SK-N-SH treated with all-trans-retinoic acid at 6 μM for 48 hours (cell line): ENCODE results near the gene UCP2.

Experiments
- ATAC-seq: fragments of 200-7000 bp; cut with Tn5 transposase; 3 replicates; pipeline ENCODE4 v1.9.1; 2020; ENCODE audit warnings: mild to moderate bottlenecking, moderate library complexity
- ARNTL ChIP-seq: fragments of 450-650 bp; formaldehyde crosslinking; IDR thresholded peaks from 2 replicates; pipeline ENCODE4 v1.5.0; 2020; ENCODE audit warnings: low read depth, mild to moderate bottlenecking, moderate library complexity, borderline replicate concordance
- BACH2 ChIP-seq: fragments of 250-450 bp; sonication (Bioruptor Pico); IDR thresholded peaks from 2 replicates; pipeline ENCODE4 v1.9.0; 2021; ENCODE audit warnings: mild to moderate bottlenecking, borderline replicate concordance
- CSDC2 ChIP-seq: fragments of 250-450 bp; sonication (Bioruptor Pico); IDR thresholded peaks from 2 replicates; pipeline ENCODE4 v1.5.0; 2020; ENCODE audit warnings: mild to moderate bottlenecking, moderate library complexity
- GLIS3 ChIP-seq: fragments of 250-450 bp; sonication (Bioruptor Pico); IDR thresholded peaks from 2 replicates; pipeline ENCODE4 v1.5.0; 2020; ENCODE audit warnings: mild to moderate bottlenecking, moderate library complexity
- ISL1 ChIP-seq: fragments of 250-450 bp; sonication (Bioruptor Pico); IDR thresholded peaks from 2 replicates; pipeline ENCODE4 v2.1.2; 2022; ENCODE audit warnings: mild to moderate bottlenecking, moderate library complexity
- OSR1 ChIP-seq: fragments of 250-450 bp; sonication (Bioruptor Pico); IDR thresholded peaks from 2 replicates; pipeline ENCODE4 v1.8.0; 2022; ENCODE audit warnings: moderate library complexity, mild to moderate bottlenecking, inconsistent platforms
- PPARA ChIP-seq: fragments of 250-450 bp; sonication (Bioruptor Pico); IDR thresholded peaks from 2 replicates; pipeline ENCODE4 v1.5.0; 2020; ENCODE audit warnings: mild to moderate bottlenecking, borderline replicate concordance
- SNAI2 ChIP-seq: fragments of 250-450 bp; sonication (Bioruptor Pico); IDR thresholded peaks from 2 replicates; pipeline ENCODE4 v1.5.0; 2020; ENCODE audit warnings: mild to moderate bottlenecking, moderate library complexity
- TOX ChIP-seq: fragments of 250-450 bp; sonication (Bioruptor Pico); IDR thresholded peaks from 2 replicates; pipeline ENCODE4 v1.8.0; 2021; ENCODE audit warnings: mild to moderate bottlenecking, moderate library complexity, borderline replicate concordance
- ZC3H10 ChIP-seq: fragments of 250-450 bp; sonication (Bioruptor Pico); IDR thresholded peaks from 2 replicates; pipeline ENCODE4 v1.5.1; 2021; ENCODE audit warnings: mild to moderate bottlenecking, moderate library complexity
- ZNF565 ChIP-seq: fragments of 450-650 bp; formaldehyde crosslinking; conservative IDR thresholded peaks from 2 replicates; pipeline ENCODE4 v1.5.0; 2020; ENCODE audit warnings: low read depth, mild to moderate bottlenecking, moderate library complexity
- TF ChIP-seq, protein P1 (sequence below): fragments of 250-450 bp; sonication (Bioruptor Pico); IDR thresholded peaks from 2 replicates; pipeline ENCODE4 v1.8.0; 2021; ENCODE audit warnings: low read depth, mild to moderate bottlenecking, moderate library complexity, borderline replicate concordance
- TF ChIP-seq, protein P2 (sequence below): fragments of 250-450 bp; sonication (Bioruptor Pico); IDR thresholded peaks from 2 replicates; pipeline ENCODE4 v1.5.1; 2020; ENCODE audit warnings: low read depth, mild to moderate bottlenecking, moderate library complexity
- TF ChIP-seq, protein P3 (sequence below): fragments of 250-450 bp; sonication (Bioruptor Pico); IDR thresholded peaks from 2 replicates; pipeline ENCODE4 v1.5.1; 2021; ENCODE audit warnings: mild to moderate bottlenecking, moderate library complexity
- TF ChIP-seq, protein P4 (sequence below): fragments of 250-450 bp; sonication (Bioruptor Pico); IDR thresholded peaks from 2 replicates; pipeline ENCODE4 v1.8.0; 2020; ENCODE audit warnings: mild to moderate bottlenecking, moderate library complexity, borderline replicate concordance
- TF ChIP-seq, protein P5 (sequence below): fragments of 250-450 bp; sonication (Bioruptor Pico); IDR thresholded peaks from 2 replicates; pipeline ENCODE4 v1.5.0; 2020; ENCODE audit warnings: mild to moderate bottlenecking, moderate library complexity

Gene UCP2

DNA sequence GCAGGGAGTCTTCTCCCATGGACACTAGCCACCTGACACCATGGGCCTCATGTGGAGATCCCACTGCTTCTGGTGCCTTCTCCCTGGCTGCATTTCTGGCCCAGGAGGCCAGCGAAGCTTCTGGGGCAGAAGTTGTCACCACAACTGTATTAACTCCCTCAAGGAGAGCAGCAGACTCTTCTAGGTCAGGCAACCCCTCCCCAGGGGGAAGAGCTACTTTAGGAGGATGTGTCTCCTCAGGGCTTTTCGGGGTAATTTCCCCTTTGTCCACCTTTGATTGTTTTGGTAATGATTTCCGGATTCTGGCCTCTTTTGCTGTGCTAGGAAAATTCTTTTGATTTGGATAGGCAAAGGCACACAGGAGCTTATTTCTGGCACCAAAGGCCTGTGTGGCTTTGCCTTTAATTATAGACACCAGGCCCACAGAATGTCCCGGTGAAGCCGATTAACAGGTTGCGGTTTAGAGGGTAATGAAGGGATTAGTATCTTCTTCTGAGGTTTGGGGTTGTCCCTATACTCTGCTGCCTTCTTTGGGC is 8.9 kb upstream of the UCP2 start (continued):
- TF ChIP-seq, protein P1, sequence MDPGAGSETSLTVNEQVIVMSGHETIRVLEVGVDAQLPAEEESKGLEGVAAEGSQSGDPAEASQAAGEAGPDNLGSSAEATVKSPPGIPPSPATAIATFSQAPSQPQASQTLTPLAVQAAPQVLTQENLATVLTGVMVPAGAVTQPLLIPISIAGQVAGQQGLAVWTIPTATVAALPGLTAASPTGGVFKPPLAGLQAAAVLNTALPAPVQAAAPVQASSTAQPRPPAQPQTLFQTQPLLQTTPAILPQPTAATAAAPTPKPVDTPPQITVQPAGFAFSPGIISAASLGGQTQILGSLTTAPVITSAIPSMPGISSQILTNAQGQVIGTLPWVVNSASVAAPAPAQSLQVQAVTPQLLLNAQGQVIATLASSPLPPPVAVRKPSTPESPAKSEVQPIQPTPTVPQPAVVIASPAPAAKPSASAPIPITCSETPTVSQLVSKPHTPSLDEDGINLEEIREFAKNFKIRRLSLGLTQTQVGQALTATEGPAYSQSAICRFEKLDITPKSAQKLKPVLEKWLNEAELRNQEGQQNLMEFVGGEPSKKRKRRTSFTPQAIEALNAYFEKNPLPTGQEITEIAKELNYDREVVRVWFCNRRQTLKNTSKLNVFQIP = no peak
- TF ChIP-seq ARNTL (no peak), SNAI2 (CRISPR knock-in tag) (no peak), BACH2 (CRISPR knock-in tag) (no peak), GLIS3 (no peak), ZNF565 (CRISPR knock-in tag) (no peak), OSR1 (no peak)

DNA sequence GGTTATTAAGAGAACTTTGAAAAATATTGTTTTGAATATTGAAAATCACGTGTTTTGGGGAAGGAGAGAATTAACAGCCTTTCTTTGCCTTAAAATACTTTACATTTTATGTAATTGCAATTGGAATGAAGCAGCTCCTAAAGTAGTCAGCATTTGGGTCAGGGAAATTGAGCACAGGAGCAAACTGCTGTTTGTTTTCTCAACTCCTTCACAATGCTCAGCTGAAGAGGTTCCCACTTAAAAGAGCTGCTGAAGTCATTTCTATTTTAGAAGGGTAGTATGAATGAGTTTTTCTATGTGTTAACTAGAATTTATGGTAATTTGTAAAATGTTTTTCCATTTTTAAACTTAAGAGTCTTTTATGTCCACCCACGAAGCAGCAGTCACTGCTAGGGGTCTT is 8.1 kb upstream of the UCP2 start:
- no peak for ATAC-seq

More for the DNA sequence above, 8.1 kb upstream of the UCP2 start:
- TF ChIP-seq ZNF565 (CRISPR knock-in tag) = no peak
- no peak for TF ChIP-seq SNAI2 (CRISPR knock-in tag)
- TF ChIP-seq, protein P1 = no peak
- TF ChIP-seq, protein P2, sequence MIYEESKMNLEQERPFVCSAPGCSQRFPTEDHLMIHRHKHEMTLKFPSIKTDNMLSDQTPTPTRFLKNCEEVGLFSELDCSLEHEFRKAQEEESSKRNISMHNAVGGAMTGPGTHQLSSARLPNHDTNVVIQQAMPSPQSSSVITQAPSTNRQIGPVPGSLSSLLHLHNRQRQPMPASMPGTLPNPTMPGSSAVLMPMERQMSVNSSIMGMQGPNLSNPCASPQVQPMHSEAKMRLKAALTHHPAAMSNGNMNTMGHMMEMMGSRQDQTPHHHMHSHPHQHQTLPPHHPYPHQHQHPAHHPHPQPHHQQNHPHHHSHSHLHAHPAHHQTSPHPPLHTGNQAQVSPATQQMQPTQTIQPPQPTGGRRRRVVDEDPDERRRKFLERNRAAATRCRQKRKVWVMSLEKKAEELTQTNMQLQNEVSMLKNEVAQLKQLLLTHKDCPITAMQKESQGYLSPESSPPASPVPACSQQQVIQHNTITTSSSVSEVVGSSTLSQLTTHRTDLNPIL (CRISPR knock-in tag) = no peak
- no peak for TF ChIP-seq ZC3H10 (CRISPR knock-in tag)
- TF ChIP-seq, protein P3, sequence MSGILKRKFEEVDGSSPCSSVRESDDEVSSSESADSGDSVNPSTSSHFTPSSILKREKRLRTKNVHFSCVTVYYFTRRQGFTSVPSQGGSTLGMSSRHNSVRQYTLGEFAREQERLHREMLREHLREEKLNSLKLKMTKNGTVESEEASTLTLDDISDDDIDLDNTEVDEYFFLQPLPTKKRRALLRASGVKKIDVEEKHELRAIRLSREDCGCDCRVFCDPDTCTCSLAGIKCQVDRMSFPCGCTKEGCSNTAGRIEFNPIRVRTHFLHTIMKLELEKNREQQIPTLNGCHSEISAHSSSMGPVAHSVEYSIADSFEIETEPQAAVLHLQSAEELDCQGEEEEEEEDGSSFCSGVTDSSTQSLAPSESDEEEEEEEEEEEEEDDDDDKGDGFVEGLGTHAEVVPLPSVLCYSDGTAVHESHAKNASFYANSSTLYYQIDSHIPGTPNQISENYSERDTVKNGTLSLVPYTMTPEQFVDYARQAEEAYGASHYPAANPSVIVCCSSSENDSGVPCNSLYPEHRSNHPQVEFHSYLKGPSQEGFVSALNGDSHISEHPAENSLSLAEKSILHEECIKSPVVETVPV = no peak
- no peak for TF ChIP-seq ARNTL
- no peak for TF ChIP-seq CSDC2 (CRISPR knock-in tag)
- TF ChIP-seq, protein P4, sequence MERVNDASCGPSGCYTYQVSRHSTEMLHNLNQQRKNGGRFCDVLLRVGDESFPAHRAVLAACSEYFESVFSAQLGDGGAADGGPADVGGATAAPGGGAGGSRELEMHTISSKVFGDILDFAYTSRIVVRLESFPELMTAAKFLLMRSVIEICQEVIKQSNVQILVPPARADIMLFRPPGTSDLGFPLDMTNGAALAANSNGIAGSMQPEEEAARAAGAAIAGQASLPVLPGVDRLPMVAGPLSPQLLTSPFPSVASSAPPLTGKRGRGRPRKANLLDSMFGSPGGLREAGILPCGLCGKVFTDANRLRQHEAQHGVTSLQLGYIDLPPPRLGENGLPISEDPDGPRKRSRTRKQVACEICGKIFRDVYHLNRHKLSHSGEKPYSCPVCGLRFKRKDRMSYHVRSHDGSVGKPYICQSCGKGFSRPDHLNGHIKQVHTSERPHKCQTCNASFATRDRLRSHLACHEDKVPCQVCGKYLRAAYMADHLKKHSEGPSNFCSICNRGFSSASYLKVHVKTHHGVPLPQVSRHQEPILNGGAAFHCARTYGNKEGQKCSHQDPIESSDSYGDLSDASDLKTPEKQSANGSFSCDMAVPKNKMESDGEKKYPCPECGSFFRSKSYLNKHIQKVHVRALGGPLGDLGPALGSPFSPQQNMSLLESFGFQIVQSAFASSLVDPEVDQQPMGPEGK (CRISPR knock-in tag) = no peak
- no peak for TF ChIP-seq TOX
- TF ChIP-seq PPARA (CRISPR knock-in tag) = no peak
- TF ChIP-seq, protein P5, sequence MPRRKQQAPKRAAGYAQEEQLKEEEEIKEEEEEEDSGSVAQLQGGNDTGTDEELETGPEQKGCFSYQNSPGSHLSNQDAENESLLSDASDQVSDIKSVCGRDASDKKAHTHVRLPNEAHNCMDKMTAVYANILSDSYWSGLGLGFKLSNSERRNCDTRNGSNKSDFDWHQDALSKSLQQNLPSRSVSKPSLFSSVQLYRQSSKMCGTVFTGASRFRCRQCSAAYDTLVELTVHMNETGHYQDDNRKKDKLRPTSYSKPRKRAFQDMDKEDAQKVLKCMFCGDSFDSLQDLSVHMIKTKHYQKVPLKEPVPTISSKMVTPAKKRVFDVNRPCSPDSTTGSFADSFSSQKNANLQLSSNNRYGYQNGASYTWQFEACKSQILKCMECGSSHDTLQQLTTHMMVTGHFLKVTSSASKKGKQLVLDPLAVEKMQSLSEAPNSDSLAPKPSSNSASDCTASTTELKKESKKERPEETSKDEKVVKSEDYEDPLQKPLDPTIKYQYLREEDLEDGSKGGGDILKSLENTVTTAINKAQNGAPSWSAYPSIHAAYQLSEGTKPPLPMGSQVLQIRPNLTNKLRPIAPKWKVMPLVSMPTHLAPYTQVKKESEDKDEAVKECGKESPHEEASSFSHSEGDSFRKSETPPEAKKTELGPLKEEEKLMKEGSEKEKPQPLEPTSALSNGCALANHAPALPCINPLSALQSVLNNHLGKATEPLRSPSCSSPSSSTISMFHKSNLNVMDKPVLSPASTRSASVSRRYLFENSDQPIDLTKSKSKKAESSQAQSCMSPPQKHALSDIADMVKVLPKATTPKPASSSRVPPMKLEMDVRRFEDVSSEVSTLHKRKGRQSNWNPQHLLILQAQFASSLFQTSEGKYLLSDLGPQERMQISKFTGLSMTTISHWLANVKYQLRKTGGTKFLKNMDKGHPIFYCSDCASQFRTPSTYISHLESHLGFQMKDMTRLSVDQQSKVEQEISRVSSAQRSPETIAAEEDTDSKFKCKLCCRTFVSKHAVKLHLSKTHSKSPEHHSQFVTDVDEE (CRISPR knock-in tag) = no peak
- TF ChIP-seq ISL1 (CRISPR knock-in tag) = no peak
- TF ChIP-seq OSR1 = no peak
